Endodermal cell (in vitro differentiated cells): Measurements from ENCODE around the gene CLMN. TPM values are rescaled to one million over a fixed set of nuclear protein-coding genes. Genes with fewer than 3 reads are reported as not detected.
"Not testable (repeated sequence)": the region's sequence is repeated elsewhere in the genome, so short reads cannot be mapped to it uniquely, and the experiment has no call there.

ENCODE experiments used
- DNase-seq: peaks from one replicate; pipeline ENCODE4 v3.0.0-alpha.2; 2017
- H3K27ac ChIP-seq: 2 replicates; pipeline ENCODE4 v1.5.1; 2013; ENCODE audit warnings: mild to moderate bottlenecking, low read depth, low read length, moderate library complexity
- H3K27me3 ChIP-seq: 2 replicates; pipeline ENCODE4 v1.6.1; 2013; ENCODE audit warnings: mild to moderate bottlenecking, low read length, moderate library complexity; ENCODE audit not compliant: insufficient read depth, control insufficient read depth, poor library complexity, severe bottlenecking
- H3K36me3 ChIP-seq: 2 replicates; pipeline ENCODE4 v1.7.0; 2013; ENCODE audit warnings: mild to moderate bottlenecking, low read length, moderate library complexity; ENCODE audit not compliant: control insufficient read depth, insufficient read depth
- H3K4me1 ChIP-seq: one replicate; pipeline ENCODE4 v1.7.0; 2013; ENCODE audit warnings: low read length; ENCODE audit not compliant: control insufficient read depth, insufficient read depth
- H3K4me3 ChIP-seq: 2 replicates; pipeline ENCODE4 v1.5.1; 2013; ENCODE audit warnings: mild to moderate bottlenecking, low read length, moderate library complexity
- H3K9ac ChIP-seq: 2 replicates; pipeline ENCODE4 v1.6.1; 2013; ENCODE audit warnings: mild to moderate bottlenecking, low read length, moderate library complexity; ENCODE audit not compliant: poor library complexity, severe bottlenecking; ENCODE audit errors: extremely low read depth
- H3K9me3 ChIP-seq: 2 replicates; pipeline ENCODE4 v1.6.1; 2013; ENCODE audit warnings: mild to moderate bottlenecking, low read length, moderate library complexity; ENCODE audit not compliant: control insufficient read depth
- H3K27ac Mint-ChIP-seq: 2 replicates; pipeline ENCODE4 v1.8.0; 2020; ENCODE audit warnings: mixed read lengths
- H3K27me3 Mint-ChIP-seq: 2 replicates; pipeline ENCODE4 v1.8.0; 2021; ENCODE audit warnings: mild to moderate bottlenecking, mixed read lengths; ENCODE audit not compliant: insufficient read depth
- H3K36me3 Mint-ChIP-seq: 2 replicates; pipeline ENCODE4 v1.8.0; 2020; ENCODE audit warnings: low read depth, mixed read lengths
- H3K4me1 Mint-ChIP-seq: 2 replicates; pipeline ENCODE4 v1.8.0; 2020; ENCODE audit warnings: mixed read lengths
- H3K4me3 Mint-ChIP-seq: 2 replicates; pipeline ENCODE4 v1.8.0; 2020; ENCODE audit warnings: mild to moderate bottlenecking, moderate library complexity, mixed read lengths
- H3K9me3 Mint-ChIP-seq: 2 replicates; pipeline ENCODE4 v1.8.0; 2020; ENCODE audit warnings: mild to moderate bottlenecking, mixed read lengths
- CTCF ChIP-seq: fragments of 200-600 bp; sonication (generic); conservative IDR thresholded peaks from 2 replicates; pipeline ENCODE4 v1.5.0; 2021; ENCODE audit warnings: antibody characterized with exemption, mild to moderate bottlenecking
- WGBS, 2 experiments: methylation state at CpG; one replicate each; pipeline versions ENCODE4 v1.1.5 to v1.1.7; 2013; ENCODE audit warnings: missing lambda C conversion rate in 2 of 2, mixed read lengths in 1 of 2; ENCODE audit not compliant: insufficient coverage in 1 of 2, insufficient read length in 1 of 2; 5-methylcytosine and 5-hydroxymethylcytosine counted together
- total RNA-seq, 2 donors: library from RNA; stranded (reverse); fragmentation: NEBNext Ultra II Directional in 1 of 2; extraction: Animal tissue kit (Norgen Biotek cat#: 25700) in 1 of 2; gene quantifications; 2 replicates in 1 of 2; 3 replicates in 1 of 2; pipeline ENCODE4 v1.2.1, GENCODE V29; 2021

The CLMN gene
- total RNA-seq, 2 donors from 2014 or later: 9.5 to 11.7 TPM

GRCh38 chr14:95180966-95181741 is 138.6 kb downstream of the CLMN start:
- Histone ChIP-seq H3K36me3 (no peaks in the 10 kb centered on the region), H3K4me1 (peaks cover 5% of the 10 kb centered on the region), H3K9ac (no peak overlapping the region), H3K27me3 (no peaks in the 10 kb centered on the region), H3K4me3 (no peak overlapping the region), H3K27ac (no peak overlapping the region), H3K9me3 (no peaks in the 10 kb centered on the region)
- WGBS, 2 experiments: 91 to 94% methylated on average over 7 to 8 of the region's 8 CpGs
- Mint-ChIP-seq H3K4me1 (peaks cover 15% of the 10 kb centered on the region), H3K9me3 (no peaks in the 10 kb centered on the region), H3K4me3 (no peak overlapping the region), H3K27ac (no peak overlapping the region), H3K36me3 (peaks cover 5% of the 10 kb centered on the region), H3K27me3 (no peaks in the 10 kb centered on the region)
- no peak for DNase-seq
- TF ChIP-seq CTCF: no peak

GRCh38 chr14:95175670-95176069 is 144.0 kb downstream of the CLMN start:
- H3K27me3 Mint-ChIP-seq, DNase-seq, H3K36me3 Mint-ChIP-seq, H3K9me3 ChIP-seq, H3K9ac ChIP-seq, H3K9me3 Mint-ChIP-seq, H3K36me3 ChIP-seq, H3K4me3 Mint-ChIP-seq, H3K4me3 ChIP-seq, H3K27me3 ChIP-seq, H3K4me1 Mint-ChIP-seq, H3K27ac Mint-ChIP-seq, H3K27ac ChIP-seq, H3K4me1 ChIP-seq: not testable (repeated sequence)
- 83% methylated on average over 1 of the region's 3 CpGs; no CpG with 5 or more reads in 1 of the 2 experiments for WGBS, 2 experiments

GRCh38 chr14:95174184-95174792 is 145.4 kb downstream of the CLMN start:
- no peaks in the 10 kb centered on the region for H3K27me3 Mint-ChIP-seq
- no peak overlapping the region for H3K27ac Mint-ChIP-seq
- Histone ChIP-seq H3K9me3 (peaks cover 2% of the 10 kb centered on the region), H3K36me3 (no peaks in the 10 kb centered on the region), H3K4me1 (no peaks in the 10 kb centered on the region), H3K9ac (no peak overlapping the region), H3K27me3 (no peaks in the 10 kb centered on the region), H3K27ac (no peak overlapping the region), H3K4me3 (no peak overlapping the region)
- peak; percentile 17 for TF ChIP-seq CTCF
- H3K4me1 Mint-ChIP-seq: peaks cover 3% of the 10 kb centered on the region
- no peak for DNase-seq
- no peaks in the 10 kb centered on the region for H3K36me3 Mint-ChIP-seq
- H3K9me3 Mint-ChIP-seq: no peaks in the 10 kb centered on the region
- H3K4me3 Mint-ChIP-seq: no peak overlapping the region
- WGBS, 2 experiments: 66 to 86% methylated on average over 2 of the region's 2 CpGs
